Stimulated activated naive CD4-positive, alpha-beta T cell (primary cell): ENCODE data around the gene EPHA2.
"Not testable (repeated sequence)": the region's sequence is repeated elsewhere in the genome, so short reads cannot be mapped to it uniquely, and the experiment has no call there.

ENCODE experiments used
- DNase-seq, 6 experiments: peaks; one replicate each; lab custom pipeline; 2025; lab: John Stamatoyannopoulos, UW

EPHA2 gene

GRCh38 chr1:16183765-16184556 is 28.1 kb upstream of the EPHA2 start:
- no peak for DNase-seq

GRCh38 chr1:16183179-16183578 is 27.3 kb upstream of the EPHA2 start:
- peak in 1 of 6 experiments; percentile 5 for DNase-seq

- DNase-seq: no peak
Measured at GRCh38 chr1:16181887-16182719, 26.2 kb upstream of the EPHA2 start.

- DNase-seq: no peak
Measured at GRCh38 chr1:16180291-16180824, 24.5 kb upstream of the EPHA2 start.

- no peak for DNase-seq
Measured at GRCh38 chr1:16178596-16179497, 23.0 kb upstream of the EPHA2 start.

- DNase-seq: no peak
Measured at GRCh38 chr1:16177306-16177705, 21.4 kb upstream of the EPHA2 start.

GRCh38 chr1:16176653-16177052 is 20.8 kb upstream of the EPHA2 start:
- no peak for DNase-seq

GRCh38 chr1:16175610-16176553 is 20.0 kb upstream of the EPHA2 start:
- DNase-seq: no peak

- DNase-seq: no peak
Measured at GRCh38 chr1:16174886-16175598, 19.2 kb upstream of the EPHA2 start.

- DNase-seq: no peak
Measured at GRCh38 chr1:16174261-16174868, 18.5 kb upstream of the EPHA2 start.

GRCh38 chr1:16173447-16174260 is 17.8 kb upstream of the EPHA2 start:
- no peak for DNase-seq

GRCh38 chr1:16172964-16173446 is 17.1 kb upstream of the EPHA2 start:
- no peak for DNase-seq

- DNase-seq: no peak
Measured at GRCh38 chr1:16172218-16172830, 16.5 kb upstream of the EPHA2 start.

- no peak for DNase-seq
Measured at GRCh38 chr1:16171314-16172151, 15.7 kb upstream of the EPHA2 start.

GRCh38 chr1:16170283-16170673 is 14.4 kb upstream of the EPHA2 start:
- no peak for DNase-seq

GRCh38 chr1:16168622-16169360 is 12.9 kb upstream of the EPHA2 start:
- no peak for DNase-seq

GRCh38 chr1:16168144-16168495 is 12.3 kb upstream of the EPHA2 start:
- DNase-seq: not testable (repeated sequence)
